Neural cell (in vitro differentiated cells): ENCODE data around the gene SPOP. TPM values are rescaled to one million over a fixed set of nuclear protein-coding genes. Genes with fewer than 3 reads are reported as not detected.

Experiments used
- H2AFZ ChIP-seq: fragments of 200-600, 300-800 bp; sonication (generic), shearing (Covaris generic); 2 replicates; pipeline ENCODE4 v1.6.0; 2014; ENCODE audit warnings: low read depth, mild to moderate bottlenecking, antibody characterized with exemption, low read length, moderate library complexity
- H3F3A ChIP-seq: fragments of 200-600 bp; shearing (Covaris generic); 2 replicates; pipeline ENCODE4 v1.6.1; 2016; ENCODE audit warnings: mild to moderate bottlenecking, moderate library complexity, mixed read lengths, antibody characterized with exemption, low read length; ENCODE audit not compliant: insufficient read depth, poor library complexity, severe bottlenecking
- H3K27ac ChIP-seq: fragments of 200-600, 300-800 bp; sonication (generic), shearing (Covaris generic); 2 replicates; pipeline ENCODE4 v1.5.1; 2014; ENCODE audit warnings: mild to moderate bottlenecking, low read length, moderate library complexity
- H3K27me3 ChIP-seq: fragments of 300-800, 200-600 bp; sonication (generic), shearing (Covaris generic); 2 replicates; pipeline ENCODE4 v1.6.0; 2014; ENCODE audit warnings: mild to moderate bottlenecking, low read depth, low read length, moderate library complexity; ENCODE audit not compliant: insufficient read depth
- H3K36me3 ChIP-seq: fragments of 300-800, 200-600 bp; sonication (generic), shearing (Covaris generic); 2 replicates; pipeline ENCODE4 v1.5.1; 2014; ENCODE audit warnings: mild to moderate bottlenecking, antibody characterized with exemption, low read length, moderate library complexity; ENCODE audit not compliant: insufficient read depth
- H3K4me2 ChIP-seq: fragments of 300-800, 200-600 bp; sonication (generic), shearing (Covaris generic); 2 replicates; pipeline ENCODE4 v1.6.0; 2014; ENCODE audit warnings: mild to moderate bottlenecking, low read length
- H3K4me3 ChIP-seq: fragments of 300-800, 200-600 bp; sonication (generic), shearing (Covaris generic); 2 replicates; pipeline ENCODE4 v1.5.1; 2014; ENCODE audit warnings: mild to moderate bottlenecking, low read length, moderate library complexity
- H3K79me2 ChIP-seq: fragments of 200-600 bp; shearing (Covaris generic); replicated peaks from 2 replicates; pipeline ENCODE4 v1.6.0; 2014; ENCODE audit warnings: mild to moderate bottlenecking, low read length, moderate library complexity; ENCODE audit not compliant: insufficient read depth
- H3K9ac ChIP-seq: fragments of 300-800, 200-600 bp; sonication (generic), shearing (Covaris generic); 2 replicates; pipeline ENCODE4 v1.6.1; 2016; ENCODE audit warnings: mild to moderate bottlenecking, low read length, mixed read lengths
- H3K9me2 ChIP-seq: fragments of 200-600 bp; shearing (Covaris generic); 2 replicates; pipeline ENCODE4 v1.6.1; 2016; ENCODE audit warnings: mild to moderate bottlenecking, low read length, mixed read lengths; ENCODE audit not compliant: insufficient read depth
- H3K9me3 ChIP-seq: fragments of 200-600, 300-800 bp; sonication (generic), shearing (Covaris generic); 2 replicates; pipeline ENCODE4 v1.6.1; 2016; ENCODE audit warnings: mild to moderate bottlenecking, mixed run types, low read length, moderate library complexity, mixed read lengths
- H4K20me1 ChIP-seq: fragments of 200-600 bp; shearing (Covaris generic); 2 replicates; pipeline ENCODE4 v1.6.1; 2016; ENCODE audit warnings: mild to moderate bottlenecking, mixed run types; ENCODE audit not compliant: insufficient read depth
- EP300 ChIP-seq: fragments of 450-650 bp; conservative IDR thresholded peaks from 2 replicates; pipeline ENCODE4 v1.6.1; 2014; ENCODE audit warnings: antibody characterized with exemption, mild to moderate bottlenecking, moderate library complexity; ENCODE audit not compliant: poor library complexity, severe bottlenecking
- EZH2 ChIP-seq: fragments of 200-600, 300-800 bp; shearing (Covaris generic), sonication (generic); IDR thresholded peaks from 2 replicates; pipeline ENCODE4 v1.6.1; 2014; ENCODE audit warnings: antibody characterized with exemption, low read length, borderline replicate concordance, mild to moderate bottlenecking; ENCODE audit not compliant: insufficient read depth, poor library complexity, severe bottlenecking
- MXI1 ChIP-seq: fragments of 450-650 bp; conservative IDR thresholded peaks from 2 replicates; pipeline ENCODE4 v1.6.1; 2014; ENCODE audit warnings: antibody characterized with exemption, mild to moderate bottlenecking; ENCODE audit not compliant: poor library complexity, severe bottlenecking
- POLR2AphosphoS5 ChIP-seq: IDR thresholded peaks from 2 replicates; pipeline ENCODE4 v1.6.1; 2012
- RAD21 ChIP-seq: fragments of 450-650 bp; conservative IDR thresholded peaks from 2 replicates; pipeline ENCODE4 v1.6.1; 2014; ENCODE audit warnings: antibody characterized with exemption, mild to moderate bottlenecking, moderate library complexity
- SMC3 ChIP-seq: fragments of 450-650 bp; conservative IDR thresholded peaks from 2 replicates; pipeline ENCODE4 v1.6.1; 2014; ENCODE audit warnings: antibody characterized with exemption, mild to moderate bottlenecking, moderate library complexity; ENCODE audit not compliant: poor library complexity
- TAF1 ChIP-seq: IDR thresholded peaks from 2 replicates; pipeline ENCODE4 v1.6.1; 2012; ENCODE audit warnings: low read depth
- polyA plus RNA-seq: library from polyadenylated mRNA; depleted of rRNA; stranded (reverse); fragments of >200 nt; gene quantifications from 2 replicates; pipeline ENCODE4 v1.2.3, GENCODE V29; 2014
- TF ChIP-seq, protein P1 (sequence below): fragments of 450-650 bp; IDR thresholded peaks from 2 replicates; pipeline ENCODE4 v1.5.1; 2014; ENCODE audit warnings: antibody characterized with exemption, mild to moderate bottlenecking, moderate library complexity; ENCODE audit not compliant: poor library complexity, severe bottlenecking
- TF ChIP-seq, protein P2 (sequence below): IDR thresholded peaks from 2 replicates; pipeline ENCODE4 v1.6.1; 2012; ENCODE audit warnings: borderline replicate concordance

The SPOP gene
- polyA plus RNA-seq, 1 donor from 2014 or later: 71.9 TPM

DNA sequence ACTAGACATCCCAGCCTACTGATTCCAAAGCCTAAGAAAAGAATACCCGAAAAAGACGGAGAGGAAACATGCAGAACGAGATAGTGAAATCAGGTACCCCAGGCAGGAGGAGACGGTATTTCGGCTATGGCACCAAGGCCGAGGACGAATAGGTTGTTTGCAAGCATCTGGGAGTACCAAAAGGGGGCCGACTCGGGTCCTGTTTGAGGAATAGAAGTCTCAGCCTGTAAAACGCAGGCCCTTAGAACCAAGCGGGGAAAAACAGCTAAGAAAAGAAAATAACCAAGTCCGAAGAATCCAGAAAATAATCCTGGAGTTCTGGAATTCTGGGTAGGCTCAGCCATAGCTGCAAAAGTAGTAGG, 29.3 kb upstream of the SPOP start:
- Histone ChIP-seq H3F3A (no peaks in the 10 kb centered on the region), H3K9me2 (no peaks in the 10 kb centered on the region), H3K27ac (peak overlapping the region; percentile 94), H4K20me1 (no peaks in the 10 kb centered on the region), H3K9me3 (no peaks in the 10 kb centered on the region), H3K27me3 (no peaks in the 10 kb centered on the region), H3K9ac (peak overlapping the region; percentile 96), H3K36me3 (peaks cover 6% of the 10 kb centered on the region), H2AFZ (no peak overlapping the region), H3K79me2 (peaks cover 15% of the 10 kb centered on the region), H3K4me2 (peak overlapping the region; percentile 94), H3K4me3 (peak overlapping the region; percentile 95)
- TF ChIP-seq TAF1 (no peak), EP300 (no peak), MXI1 (no peak), SMC3 (no peak), RAD21 (no peak), POLR2AphosphoS5 (no peak), EZH2 (no peak)
- TF ChIP-seq, protein P1, sequence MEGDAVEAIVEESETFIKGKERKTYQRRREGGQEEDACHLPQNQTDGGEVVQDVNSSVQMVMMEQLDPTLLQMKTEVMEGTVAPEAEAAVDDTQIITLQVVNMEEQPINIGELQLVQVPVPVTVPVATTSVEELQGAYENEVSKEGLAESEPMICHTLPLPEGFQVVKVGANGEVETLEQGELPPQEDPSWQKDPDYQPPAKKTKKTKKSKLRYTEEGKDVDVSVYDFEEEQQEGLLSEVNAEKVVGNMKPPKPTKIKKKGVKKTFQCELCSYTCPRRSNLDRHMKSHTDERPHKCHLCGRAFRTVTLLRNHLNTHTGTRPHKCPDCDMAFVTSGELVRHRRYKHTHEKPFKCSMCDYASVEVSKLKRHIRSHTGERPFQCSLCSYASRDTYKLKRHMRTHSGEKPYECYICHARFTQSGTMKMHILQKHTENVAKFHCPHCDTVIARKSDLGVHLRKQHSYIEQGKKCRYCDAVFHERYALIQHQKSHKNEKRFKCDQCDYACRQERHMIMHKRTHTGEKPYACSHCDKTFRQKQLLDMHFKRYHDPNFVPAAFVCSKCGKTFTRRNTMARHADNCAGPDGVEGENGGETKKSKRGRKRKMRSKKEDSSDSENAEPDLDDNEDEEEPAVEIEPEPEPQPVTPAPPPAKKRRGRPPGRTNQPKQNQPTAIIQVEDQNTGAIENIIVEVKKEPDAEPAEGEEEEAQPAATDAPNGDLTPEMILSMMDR: no peak
- TF ChIP-seq, protein P2, sequence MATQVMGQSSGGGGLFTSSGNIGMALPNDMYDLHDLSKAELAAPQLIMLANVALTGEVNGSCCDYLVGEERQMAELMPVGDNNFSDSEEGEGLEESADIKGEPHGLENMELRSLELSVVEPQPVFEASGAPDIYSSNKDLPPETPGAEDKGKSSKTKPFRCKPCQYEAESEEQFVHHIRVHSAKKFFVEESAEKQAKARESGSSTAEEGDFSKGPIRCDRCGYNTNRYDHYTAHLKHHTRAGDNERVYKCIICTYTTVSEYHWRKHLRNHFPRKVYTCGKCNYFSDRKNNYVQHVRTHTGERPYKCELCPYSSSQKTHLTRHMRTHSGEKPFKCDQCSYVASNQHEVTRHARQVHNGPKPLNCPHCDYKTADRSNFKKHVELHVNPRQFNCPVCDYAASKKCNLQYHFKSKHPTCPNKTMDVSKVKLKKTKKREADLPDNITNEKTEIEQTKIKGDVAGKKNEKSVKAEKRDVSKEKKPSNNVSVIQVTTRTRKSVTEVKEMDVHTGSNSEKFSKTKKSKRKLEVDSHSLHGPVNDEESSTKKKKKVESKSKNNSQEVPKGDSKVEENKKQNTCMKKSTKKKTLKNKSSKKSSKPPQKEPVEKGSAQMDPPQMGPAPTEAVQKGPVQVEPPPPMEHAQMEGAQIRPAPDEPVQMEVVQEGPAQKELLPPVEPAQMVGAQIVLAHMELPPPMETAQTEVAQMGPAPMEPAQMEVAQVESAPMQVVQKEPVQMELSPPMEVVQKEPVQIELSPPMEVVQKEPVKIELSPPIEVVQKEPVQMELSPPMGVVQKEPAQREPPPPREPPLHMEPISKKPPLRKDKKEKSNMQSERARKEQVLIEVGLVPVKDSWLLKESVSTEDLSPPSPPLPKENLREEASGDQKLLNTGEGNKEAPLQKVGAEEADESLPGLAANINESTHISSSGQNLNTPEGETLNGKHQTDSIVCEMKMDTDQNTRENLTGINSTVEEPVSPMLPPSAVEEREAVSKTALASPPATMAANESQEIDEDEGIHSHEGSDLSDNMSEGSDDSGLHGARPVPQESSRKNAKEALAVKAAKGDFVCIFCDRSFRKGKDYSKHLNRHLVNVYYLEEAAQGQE: no peak

DNA sequence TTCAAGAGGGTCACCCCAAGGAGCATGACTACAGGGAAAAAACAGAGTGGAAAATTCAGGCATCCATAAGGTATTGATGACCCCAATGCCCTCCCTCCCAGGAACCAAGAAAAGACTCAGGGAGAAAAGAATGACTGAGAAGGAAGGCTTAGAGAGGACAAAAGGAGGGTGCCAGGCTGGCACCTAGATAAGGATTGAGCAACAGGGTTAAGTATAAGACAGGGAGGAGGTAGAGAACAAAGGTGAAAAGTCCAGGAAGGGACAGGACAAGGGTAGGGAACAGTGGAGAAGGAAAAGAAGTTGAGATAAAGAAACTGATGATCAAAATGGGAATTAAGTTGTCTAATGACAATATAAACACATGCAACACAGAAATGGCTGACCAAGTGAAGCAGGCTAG, 27.4 kb upstream of the SPOP start:
- Histone ChIP-seq H4K20me1 (no peaks in the 10 kb centered on the region), H3K9ac (no peak overlapping the region), H3K27ac (no peak overlapping the region), H2AFZ (no peak overlapping the region), H3F3A (no peaks in the 10 kb centered on the region), H3K9me3 (no peaks in the 10 kb centered on the region), H3K27me3 (no peaks in the 10 kb centered on the region), H3K4me2 (no peak overlapping the region), H3K79me2 (peaks cover 15% of the 10 kb centered on the region), H3K36me3 (peaks cover 6% of the 10 kb centered on the region), H3K9me2 (no peaks in the 10 kb centered on the region), H3K4me3 (no peak overlapping the region)
- TF ChIP-seq EP300 (no peak), POLR2AphosphoS5 (no peak), TAF1 (no peak)
